B cell (primary cell): ENCODE data around the gene TTC34. TPM values are rescaled to one million over a fixed set of nuclear protein-coding genes. Genes with fewer than 3 reads are reported as not detected.

Experiments
- ATAC-seq: fragments of 200-7000 bp; cut with Tn5 transposase; one replicate; pipeline ENCODE4 v1.10.0; 2021; ENCODE audit warnings: low read depth, mild to moderate bottlenecking, moderate number of reproducible peaks, moderate library complexity
- CTCF ChIA-PET: fragments of 350-600 bp; sonication (Branson Sonifier 250); formaldehyde crosslinking; loops from one replicate; lab custom pipeline; 2021; ENCODE audit warnings: antibody characterized with exemption, inconsistent platforms; lab: Charles Lee
- POLR2A ChIA-PET: fragments of 350-600 bp; sonication (Branson Sonifier 250); formaldehyde crosslinking; loops from one replicate; lab custom pipeline; 2021; ENCODE audit warnings: antibody characterized with exemption; lab: Charles Lee
- DNase-seq: peaks from one replicate; pipeline ENCODE4 v3.0.0; 2013
- H2AFZ ChIP-seq: 2 replicates; pipeline ENCODE4 v1.6.1; 2012; ENCODE audit warnings: mild to moderate bottlenecking, low read depth, low read length; ENCODE audit not compliant: insufficient read depth, poor library complexity, severe bottlenecking
- H3K27ac ChIP-seq, 2 donors: 1 replicate in 1 of 2; 2 replicates in 1 of 2; pipeline ENCODE4 v1.5.1; 2012 to 2013; ENCODE audit warnings: low read length in 2 of 2, mild to moderate bottlenecking in 2 of 2, moderate library complexity in 1 of 2
- H3K27me3 ChIP-seq, 4 experiments: fragments of 200-600 bp in 1 of 4; sonication (generic) in 1 of 4; replicated peaks in 1 of 4; 1 replicate in 2 of 4; 2 replicates in 2 of 4; pipeline versions ENCODE4 v1.6.1 to v1.7.0; 2013 to 2016; ENCODE audit warnings: low read length in 3 of 4, mild to moderate bottlenecking in 2 of 4, mixed read lengths in 1 of 4, moderate library complexity in 1 of 4; ENCODE audit not compliant: insufficient read depth in 4 of 4, control insufficient read depth in 3 of 4; ENCODE audit errors: control extremely low read depth in 1 of 4
- H3K36me3 ChIP-seq, 2 experiments: replicated peaks in 1 of 2; 1 replicate in 1 of 2; 2 replicates in 1 of 2; pipeline versions ENCODE4 v1.6.1 to v1.7.1; 2013; ENCODE audit warnings: low read length in 1 of 2; ENCODE audit not compliant: insufficient read depth in 2 of 2, control insufficient read depth in 1 of 2; ENCODE audit errors: control extremely low read depth in 1 of 2, extremely low read depth in 1 of 2
- H3K4me1 ChIP-seq, 2 donors: fragments of 200-600 bp in 1 of 2; sonication (generic) in 1 of 2; 1 replicate in 1 of 2; 2 replicates in 1 of 2; pipeline versions ENCODE4 v1.5.1 to v1.6.1; 2013 to 2017; ENCODE audit warnings: low read length in 2 of 2; ENCODE audit not compliant: control insufficient read depth in 2 of 2, insufficient read depth in 2 of 2
- H3K4me2 ChIP-seq: replicated peaks from 2 replicates; pipeline ENCODE3; 2012; ENCODE audit warnings: mild to moderate bottlenecking, low read depth, low read length; ENCODE audit not compliant: poor library complexity, severe bottlenecking
- H3K4me3 ChIP-seq, 5 experiments: fragments of 200-600 bp in 1 of 5; sonication (generic) in 1 of 5; 1 replicate in 3 of 5; 2 replicates in 2 of 5; pipeline versions ENCODE4 v1.5.1 to v1.7.0; 2011 to 2016; ENCODE audit warnings: low read length in 4 of 5, mild to moderate bottlenecking in 4 of 5, low read depth in 2 of 5, control low read depth in 1 of 5, moderate library complexity in 1 of 5; ENCODE audit not compliant: insufficient read depth in 1 of 5; ENCODE audit errors: control extremely low read depth in 1 of 5, extremely low read depth in 1 of 5
- H3K79me2 ChIP-seq: fragments of 200-600 bp; sonication (generic); one replicate; pipeline ENCODE4 v1.6.0; 2016; ENCODE audit warnings: low read length; ENCODE audit not compliant: control insufficient read depth, insufficient read depth
- H3K9ac ChIP-seq: fragments of 200-600 bp; sonication (generic); 2 replicates; pipeline ENCODE4 v1.6.1; 2017; ENCODE audit warnings: mild to moderate bottlenecking, low read length, moderate library complexity
- H3K9me3 ChIP-seq, 3 donors: one replicate each; pipeline versions ENCODE4 v1.6.1 to v1.7.1; 2013; ENCODE audit warnings: low read length in 2 of 3; ENCODE audit not compliant: control insufficient read depth in 2 of 3, insufficient read depth in 1 of 3; ENCODE audit errors: control extremely low read depth in 1 of 3
- H4K20me1 ChIP-seq: 2 replicates; pipeline ENCODE4 v1.6.0; 2012; ENCODE audit warnings: mild to moderate bottlenecking, low read length; ENCODE audit not compliant: insufficient read depth, control insufficient read depth, poor library complexity, severe bottlenecking
- H3K27ac Mint-ChIP-seq: one replicate; pipeline ENCODE4 v1.8.0; 2021; ENCODE audit warnings: mixed read lengths
- H3K27me3 Mint-ChIP-seq: one replicate; pipeline ENCODE4 v1.8.0; 2021; ENCODE audit warnings: mixed read lengths
- H3K4me1 Mint-ChIP-seq: one replicate; pipeline ENCODE4 v1.8.0; 2021; ENCODE audit warnings: mixed read lengths
- H3K4me3 Mint-ChIP-seq: one replicate; pipeline ENCODE4 v1.8.0; 2021; ENCODE audit warnings: mixed read lengths
- H3K9me3 Mint-ChIP-seq: one replicate; pipeline ENCODE4 v1.8.0; 2022; ENCODE audit warnings: mixed read lengths; ENCODE audit not compliant: insufficient read depth
- EZH2 ChIP-seq: IDR thresholded peaks from 2 replicates; pipeline ENCODE4 v1.6.1; 2012; ENCODE audit warnings: borderline replicate concordance, low read depth, mild to moderate bottlenecking, moderate library complexity, low read length; ENCODE audit not compliant: insufficient read depth, poor library complexity, severe bottlenecking
- WGBS: methylation state at CpG from one replicate; pipeline ENCODE4 v1.1.5; 2013; ENCODE audit warnings: missing lambda C conversion rate; ENCODE audit not compliant: insufficient coverage; 5-methylcytosine and 5-hydroxymethylcytosine counted together
- intact Hi-C: fragments of 100-400 bp; cut with micrococcal nuclease; formaldehyde crosslinking; loops from one replicate; pipeline ENCODE4 v1.10.0; 2022
- polyA plus RNA-seq: library from polyadenylated mRNA; depleted of rRNA; stranded (reverse); fragments of >200 nt; gene quantifications from 2 replicates; pipeline ENCODE4 v1.2.3, GENCODE V29; 2012
- total RNA-seq, 2 donors: library from RNA; stranded (reverse); fragments of 120-200 nt in 1 of 2; gene quantifications; 1 replicate in 1 of 2; 2 replicates in 1 of 2; pipeline versions ENCODE4 v1.2.3 to v1.2.4, GENCODE V29; 2013 to 2022
- TF ChIP-seq, protein P1 (sequence below): fragments of 200-600 bp; IDR thresholded peaks from one replicate; pipeline ENCODE4 v1.8.0; 2022; ENCODE audit warnings: antibody characterized with exemption, mild to moderate bottlenecking

TTC34 gene
- total and polyA plus RNA-seq, 2 donors (not counting 1 experiment from before 2014, with no cell fraction given), result 2.1 to 8.1 TPM

DNA sequence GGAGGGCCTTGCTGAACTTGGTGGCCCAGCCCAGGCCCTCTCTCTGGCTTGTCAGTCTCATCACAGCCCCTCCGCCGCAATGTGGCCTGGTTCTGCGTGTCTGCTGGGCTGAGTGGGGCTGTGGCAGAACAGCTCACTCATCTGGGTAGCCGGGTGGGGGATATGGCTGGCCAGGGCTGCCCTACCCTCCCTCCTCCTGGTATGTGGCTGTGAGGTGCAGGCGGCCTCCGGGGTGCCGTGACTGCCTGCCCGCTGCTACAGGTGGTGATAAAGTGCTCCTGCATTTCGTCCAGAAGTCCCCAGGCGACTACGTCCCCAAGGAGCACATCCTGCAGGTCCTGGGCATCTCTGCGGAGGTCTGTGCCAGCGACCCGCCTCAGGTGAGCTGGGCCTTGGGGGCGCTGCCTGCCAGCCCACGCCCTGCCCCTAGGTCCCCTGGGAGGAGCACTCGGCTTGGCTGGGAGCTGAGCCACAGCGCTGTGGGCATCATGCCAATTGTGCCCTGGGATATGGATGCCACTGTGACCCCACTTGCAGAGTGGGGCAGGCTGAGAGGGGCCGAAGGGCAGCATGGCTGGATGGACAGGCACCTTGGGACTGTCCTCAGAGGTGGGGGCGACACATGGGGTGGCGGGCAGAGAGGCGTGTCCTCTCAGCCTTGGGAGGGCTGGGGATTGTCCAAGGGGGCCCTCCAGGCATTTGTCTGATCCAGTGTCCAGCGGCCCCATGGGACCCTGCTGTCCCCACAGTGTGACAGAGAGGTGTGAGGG, 212.6 kb downstream of the TTC34 start:
- no peaks in the 10 kb centered on the region for H4K20me1 ChIP-seq
- Mint-ChIP-seq H3K4me1 (peaks cover 25% of the 10 kb centered on the region), H3K27me3 (no peaks in the 10 kb centered on the region), H3K27ac (no peak overlapping the region), H3K4me3 (peak overlapping the region; percentile 52), H3K9me3 (no peaks in the 10 kb centered on the region)
- peaks cover 0 to 3% (median 0%) of the 10 kb centered on the region in 4 experiments for H3K27me3 ChIP-seq
- TF ChIP-seq EZH2, result no peak
- TF ChIP-seq, protein P1, sequence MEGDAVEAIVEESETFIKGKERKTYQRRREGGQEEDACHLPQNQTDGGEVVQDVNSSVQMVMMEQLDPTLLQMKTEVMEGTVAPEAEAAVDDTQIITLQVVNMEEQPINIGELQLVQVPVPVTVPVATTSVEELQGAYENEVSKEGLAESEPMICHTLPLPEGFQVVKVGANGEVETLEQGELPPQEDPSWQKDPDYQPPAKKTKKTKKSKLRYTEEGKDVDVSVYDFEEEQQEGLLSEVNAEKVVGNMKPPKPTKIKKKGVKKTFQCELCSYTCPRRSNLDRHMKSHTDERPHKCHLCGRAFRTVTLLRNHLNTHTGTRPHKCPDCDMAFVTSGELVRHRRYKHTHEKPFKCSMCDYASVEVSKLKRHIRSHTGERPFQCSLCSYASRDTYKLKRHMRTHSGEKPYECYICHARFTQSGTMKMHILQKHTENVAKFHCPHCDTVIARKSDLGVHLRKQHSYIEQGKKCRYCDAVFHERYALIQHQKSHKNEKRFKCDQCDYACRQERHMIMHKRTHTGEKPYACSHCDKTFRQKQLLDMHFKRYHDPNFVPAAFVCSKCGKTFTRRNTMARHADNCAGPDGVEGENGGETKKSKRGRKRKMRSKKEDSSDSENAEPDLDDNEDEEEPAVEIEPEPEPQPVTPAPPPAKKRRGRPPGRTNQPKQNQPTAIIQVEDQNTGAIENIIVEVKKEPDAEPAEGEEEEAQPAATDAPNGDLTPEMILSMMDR, result no peak
- no peak overlapping the region for H3K4me3 ChIP-seq
- H3K4me1 ChIP-seq, result peaks cover 22 to 33% of the 10 kb centered on the region in 2 donors
- no peak overlapping the region for H3K27ac ChIP-seq
- H3K36me3 ChIP-seq, result peaks cover 0 to 3% of the 10 kb centered on the region in 2 experiments
- POLR2A ChIA-PET, result no interaction called here
- no peak overlapping the region for H3K9ac ChIP-seq
- CTCF ChIA-PET, result no interaction called here
- 89% methylated on average over 23 of the region's 23 CpGs for WGBS
- no peak overlapping the region for H2AFZ ChIP-seq
- no peaks in the 10 kb centered on the region for H3K9me3 ChIP-seq
- peak; percentile 30 for DNase-seq
- no peak overlapping the region for H3K4me2 ChIP-seq
- ATAC-seq, result no peak
- intact Hi-C loops, result no loop called here
- H3K79me2 ChIP-seq, result peaks cover 12% of the 10 kb centered on the region
